ENCODE measurements around the gene EPHA8.

GRCh38 chr1:22587247-22587646, 24.0 kb downstream of the EPHA8 start:
- no peak for TF ChIP-seq GATA2 (IDR thresholded peaks at IDR 0.05; ENCODE audit: low read depth, low read length)
- TF ChIP-seq GATA3 (IDR thresholded peaks at IDR 0.05; ENCODE audit: low read depth, low read length), result no peak
